ENCODE measurements around the gene RAP1GAP2.
A peak's percentile ranks its signal among the peaks of the same experiment; 100 is the strongest.

The RAP1GAP2 gene

DNA sequence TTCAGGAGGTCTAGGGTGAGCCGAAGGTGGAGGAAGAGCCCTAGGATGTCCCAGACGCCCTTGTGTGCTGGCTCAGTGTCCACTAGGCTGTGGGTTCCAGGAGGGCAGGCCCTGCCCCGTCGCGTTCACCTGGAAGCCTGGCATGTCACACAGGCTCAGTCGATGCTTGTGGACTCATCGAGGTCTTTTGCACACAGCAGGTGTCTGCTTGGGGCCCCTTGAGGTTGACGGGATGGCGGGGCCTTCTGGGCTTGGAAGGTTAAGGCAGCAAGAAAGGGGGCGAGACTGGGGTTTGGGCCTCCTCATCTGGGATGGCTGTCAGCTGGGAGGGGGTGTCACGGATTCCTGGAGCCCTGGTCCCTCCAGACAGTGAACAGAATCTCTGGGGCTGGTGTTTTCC, 1.9 kb downstream of the RAP1GAP2 start:
- Mint-ChIP-seq H3K4me1 (ENCODE audit: low read depth) (peaks cover 50% of the 10 kb centered on the region), H3K27ac (no peak overlapping the region), H3K4me3 (no peak overlapping the region), H3K27me3 (peaks cover 56% of the 10 kb centered on the region), H3K9me3 (no peaks in the 10 kb centered on the region), H3K36me3 (ENCODE audit: low read depth) (peaks cover 3% of the 10 kb centered on the region)
- no peak for DNase-seq

GRCh38 chr17:2798678-2799077, 2.4 kb downstream of the RAP1GAP2 start:
- Mint-ChIP-seq H3K36me3 (ENCODE audit: low read depth) (peaks cover 6% of the 10 kb centered on the region), H3K9me3 (no peaks in the 10 kb centered on the region), H3K4me3 (no peak overlapping the region)

DNA sequence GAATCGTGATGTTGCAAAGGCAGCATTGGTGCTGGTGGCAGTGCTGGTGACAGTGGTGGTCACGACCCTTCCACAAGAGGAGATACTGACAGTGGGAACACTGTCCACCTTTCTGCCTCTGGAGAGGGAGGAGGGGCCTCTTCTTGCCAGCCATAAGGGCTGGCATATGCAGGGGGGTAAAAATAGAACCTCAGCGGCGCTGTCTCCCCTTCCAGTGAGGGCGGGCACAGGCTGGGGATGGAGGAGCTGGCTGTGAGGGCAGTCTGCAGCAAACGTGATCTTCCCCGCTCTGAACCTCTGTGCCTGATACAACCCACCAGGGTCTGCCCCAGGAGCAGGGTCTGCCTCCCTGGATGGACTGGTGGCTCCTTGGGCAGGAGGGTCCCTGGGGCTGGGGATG, 3.4 kb downstream of the RAP1GAP2 start:
- Mint-ChIP-seq H3K9me3 (no peaks in the 10 kb centered on the region), H3K4me3 (no peak overlapping the region), H3K27ac (no peak overlapping the region), H3K36me3 (ENCODE audit: low read depth) (peaks cover 8% of the 10 kb centered on the region), H3K4me1 (ENCODE audit: low read depth) (peaks cover 37% of the 10 kb centered on the region), H3K27me3 (peaks cover 55% of the 10 kb centered on the region)
- DNase-seq: no peak

More at GRCh38 chr17:2798678-2799077, 2.4 kb downstream of the RAP1GAP2 start:
- no peak for DNase-seq
- Mint-ChIP-seq H3K4me1 (ENCODE audit: low read depth) (peaks cover 46% of the 10 kb centered on the region), H3K27ac (no peak overlapping the region), H3K27me3 (peaks cover 57% of the 10 kb centered on the region)

DNA sequence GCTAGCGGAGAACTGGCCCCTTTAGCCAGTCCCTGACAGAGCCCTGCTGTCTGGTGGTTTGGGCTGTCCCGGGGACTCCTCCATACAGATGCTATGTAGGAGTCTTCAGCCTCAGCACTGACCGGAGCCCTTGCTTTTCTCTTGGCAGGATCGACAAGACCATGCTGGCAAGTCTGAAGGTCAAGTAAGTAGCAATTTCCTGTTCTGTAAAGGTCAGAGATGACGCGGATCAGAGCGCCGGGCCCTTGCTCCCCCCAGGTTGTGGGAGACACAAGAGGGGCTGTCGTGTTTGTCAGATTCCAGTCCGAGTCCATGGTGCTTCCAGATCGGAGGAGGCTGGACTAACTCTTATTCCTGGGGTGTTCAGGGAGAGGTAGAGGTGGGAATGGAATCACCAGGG, 4.1 kb downstream of the RAP1GAP2 start:
- Mint-ChIP-seq H3K4me1 (ENCODE audit: low read depth) (peaks cover 33% of the 10 kb centered on the region), H3K27me3 (peaks cover 51% of the 10 kb centered on the region), H3K27ac (no peak overlapping the region), H3K9me3 (no peaks in the 10 kb centered on the region), H3K36me3 (ENCODE audit: low read depth) (peaks cover 8% of the 10 kb centered on the region), H3K4me3 (no peak overlapping the region)
- no peak for DNase-seq

GRCh38 chr17:2801841-2802240, 5.6 kb downstream of the RAP1GAP2 start:
- H3K4me1 Mint-ChIP-seq (ENCODE audit: low read depth): peaks cover 18% of the 10 kb centered on the region
- no peak overlapping the region for H3K4me3 Mint-ChIP-seq
- no peak overlapping the region for H3K27ac Mint-ChIP-seq
- H3K27me3 Mint-ChIP-seq: peaks cover 40% of the 10 kb centered on the region
- peaks cover 8% of the 10 kb centered on the region for H3K36me3 Mint-ChIP-seq (ENCODE audit: low read depth)
- H3K9me3 Mint-ChIP-seq: no peaks in the 10 kb centered on the region
- no peak for DNase-seq

DNA sequence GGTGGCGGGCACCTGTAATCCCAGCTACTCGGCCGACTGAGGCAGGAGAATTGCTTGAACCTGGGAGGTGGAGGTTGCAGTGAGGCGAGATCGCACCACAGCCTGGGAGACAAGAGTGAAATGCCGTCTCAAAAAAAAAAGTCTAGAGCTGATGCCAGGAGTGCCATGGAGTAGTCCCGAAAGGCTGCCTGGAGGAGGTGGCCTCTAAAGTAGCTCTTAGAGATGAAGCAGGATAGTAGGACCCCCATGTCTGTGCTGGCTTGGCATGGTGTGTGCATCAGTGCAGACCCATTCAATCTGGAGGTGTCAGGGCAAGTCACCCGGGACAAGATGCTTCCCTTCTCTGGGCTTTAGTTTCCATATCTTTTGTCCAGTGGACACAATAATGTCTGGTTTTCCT, 6.3 kb downstream of the RAP1GAP2 start:
- H3K27ac Mint-ChIP-seq: no peak overlapping the region
- no peak overlapping the region for H3K4me3 Mint-ChIP-seq
- H3K9me3 Mint-ChIP-seq: no peaks in the 10 kb centered on the region
- DNase-seq: no peak
- peaks cover 33% of the 10 kb centered on the region for H3K27me3 Mint-ChIP-seq
- H3K4me1 Mint-ChIP-seq (ENCODE audit: low read depth): peaks cover 11% of the 10 kb centered on the region
- peaks cover 8% of the 10 kb centered on the region for H3K36me3 Mint-ChIP-seq (ENCODE audit: low read depth)

DNA sequence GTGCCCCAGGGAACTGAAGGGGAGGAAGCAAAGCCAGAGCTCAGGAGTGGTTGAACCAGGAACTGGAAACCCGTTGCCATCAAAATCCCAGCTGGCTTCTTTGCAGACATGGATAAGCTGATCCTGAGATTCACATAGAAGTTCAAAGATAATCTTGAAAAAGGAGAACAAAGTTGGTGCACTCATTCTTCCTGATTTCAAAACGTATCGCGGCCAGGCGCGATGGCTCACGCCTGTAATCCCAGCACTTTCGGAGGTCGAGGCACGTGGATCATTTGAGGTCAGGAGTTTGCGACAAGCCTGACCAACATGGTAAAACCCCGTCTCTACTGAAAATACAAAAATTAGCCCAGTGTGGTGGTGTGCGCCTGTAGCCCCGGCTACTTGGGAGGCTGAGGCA, 7.1 kb downstream of the RAP1GAP2 start:
- H3K4me3 Mint-ChIP-seq: no peak overlapping the region
- H3K9me3 Mint-ChIP-seq: no peaks in the 10 kb centered on the region
- peaks cover 3% of the 10 kb centered on the region for H3K4me1 Mint-ChIP-seq (ENCODE audit: low read depth)
- H3K36me3 Mint-ChIP-seq (ENCODE audit: low read depth): peaks cover 8% of the 10 kb centered on the region
- peaks cover 27% of the 10 kb centered on the region for H3K27me3 Mint-ChIP-seq
- H3K27ac Mint-ChIP-seq: no peak overlapping the region
- no peak for DNase-seq

DNA sequence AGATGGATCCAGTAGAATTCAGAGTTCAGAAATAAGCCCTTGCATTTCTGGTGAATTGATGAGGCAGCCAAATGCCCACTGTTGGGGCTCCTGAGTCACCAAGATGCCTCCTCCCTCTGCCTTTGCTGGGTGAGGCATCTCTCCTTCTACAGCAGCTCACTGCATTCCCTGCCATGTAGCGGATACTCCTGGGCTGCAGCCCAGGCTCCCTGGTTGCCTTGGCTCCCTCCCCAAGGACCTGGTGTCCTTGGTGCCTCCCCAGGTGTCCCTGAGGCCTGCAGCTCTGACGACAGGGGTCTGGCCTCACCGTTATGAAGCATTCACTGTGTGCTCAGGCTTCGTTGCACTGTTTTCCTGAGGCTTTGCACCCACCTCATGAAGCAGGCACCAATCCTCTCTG, 7.7 kb downstream of the RAP1GAP2 start:
- H3K4me1 Mint-ChIP-seq (ENCODE audit: low read depth): peaks cover 3% of the 10 kb centered on the region
- H3K4me3 Mint-ChIP-seq: no peak overlapping the region
- H3K9me3 Mint-ChIP-seq: no peaks in the 10 kb centered on the region
- peaks cover 8% of the 10 kb centered on the region for H3K36me3 Mint-ChIP-seq (ENCODE audit: low read depth)
- H3K27me3 Mint-ChIP-seq: peaks cover 25% of the 10 kb centered on the region
- H3K27ac Mint-ChIP-seq: no peak overlapping the region
- DNase-seq: no peak

GRCh38 chr17:2804912-2805311, 8.7 kb downstream of the RAP1GAP2 start:
- no peak for DNase-seq
- Mint-ChIP-seq H3K36me3 (ENCODE audit: low read depth) (peaks cover 8% of the 10 kb centered on the region), H3K27ac (no peak overlapping the region), H3K4me3 (no peak overlapping the region), H3K4me1 (ENCODE audit: low read depth) (peaks cover 2% of the 10 kb centered on the region), H3K9me3 (no peaks in the 10 kb centered on the region), H3K27me3 (peaks cover 16% of the 10 kb centered on the region)

DNA sequence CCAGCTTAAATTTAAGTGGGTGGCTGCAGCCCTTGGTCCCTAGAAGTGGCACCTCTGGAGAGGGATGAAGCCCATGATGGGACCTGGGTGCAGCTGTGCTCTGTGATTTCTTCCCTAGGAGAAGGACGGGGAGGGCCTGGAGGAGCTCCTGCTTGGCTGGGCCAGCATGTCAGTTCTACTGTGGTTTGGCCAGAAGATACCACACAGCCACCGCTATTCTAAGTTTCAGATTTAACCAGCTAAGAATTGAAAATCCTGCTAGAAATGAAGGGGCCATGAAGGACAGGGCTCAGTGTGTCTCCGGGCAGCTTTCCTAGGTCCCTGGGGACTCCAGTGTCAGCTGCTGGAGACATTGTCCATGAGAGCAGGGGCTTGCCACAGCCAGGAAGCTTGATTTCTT, 9.7 kb downstream of the RAP1GAP2 start:
- Mint-ChIP-seq H3K27me3 (peaks cover 20% of the 10 kb centered on the region), H3K4me3 (no peak overlapping the region), H3K4me1 (ENCODE audit: low read depth) (peaks cover 2% of the 10 kb centered on the region), H3K36me3 (ENCODE audit: low read depth) (peaks cover 4% of the 10 kb centered on the region), H3K27ac (no peak overlapping the region), H3K9me3 (no peaks in the 10 kb centered on the region)
- DNase-seq: no peak

DNA sequence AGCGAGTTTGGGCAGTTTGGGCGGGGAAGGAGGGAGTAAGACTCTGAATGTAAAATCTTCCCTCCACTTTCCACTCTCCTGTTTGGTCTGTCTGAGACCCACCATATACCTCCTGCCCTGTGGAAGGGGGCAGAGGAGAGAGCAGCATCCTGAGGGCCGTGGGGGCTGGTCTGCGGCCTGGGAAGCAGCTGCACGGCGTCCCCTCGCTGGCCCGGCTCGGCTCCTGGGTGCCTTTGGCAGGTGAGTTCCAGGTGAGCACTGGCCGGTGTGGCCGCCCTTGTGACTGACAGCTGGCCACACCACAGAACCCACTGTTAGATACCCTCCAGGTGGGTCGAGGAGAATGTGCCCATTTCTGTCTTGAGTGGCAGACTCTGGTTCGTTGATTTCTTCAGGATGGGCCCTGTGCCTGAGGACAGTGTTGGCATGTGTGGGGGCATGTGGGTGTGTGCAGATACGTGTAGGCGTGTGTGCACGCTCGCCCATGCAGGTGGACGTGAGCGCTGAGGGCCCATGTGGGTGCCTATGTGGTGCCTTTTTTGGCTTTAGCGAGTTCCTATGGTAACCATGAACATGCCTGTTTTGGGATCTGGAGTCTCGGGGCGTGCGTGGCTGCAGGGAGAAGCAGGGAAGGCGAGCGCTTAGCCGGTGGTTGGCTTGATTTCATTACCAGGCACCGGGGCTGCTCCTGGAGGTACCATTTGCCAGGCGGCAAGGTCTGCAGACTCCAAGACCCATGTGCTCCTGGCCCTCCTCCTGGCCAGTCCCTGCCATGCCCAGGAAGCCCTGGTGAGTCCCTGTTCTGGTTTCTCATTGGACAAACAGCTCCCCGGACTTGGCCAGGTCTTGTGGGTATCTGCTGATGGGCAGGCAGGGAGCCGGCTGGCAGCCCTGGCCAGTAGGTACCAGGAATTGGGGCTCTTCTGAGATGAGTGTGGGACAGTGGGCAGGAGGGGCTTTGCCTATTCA, 12.4 kb downstream of the RAP1GAP2 start:
- H3K9me3 Mint-ChIP-seq: no peaks in the 10 kb centered on the region
- H3K36me3 Mint-ChIP-seq (ENCODE audit: low read depth): peaks cover 1% of the 10 kb centered on the region
- H3K27ac Mint-ChIP-seq: no peak overlapping the region
- no peak for DNase-seq
- peaks cover 40% of the 10 kb centered on the region for H3K27me3 Mint-ChIP-seq
- peaks cover 6% of the 10 kb centered on the region for H3K4me1 Mint-ChIP-seq (ENCODE audit: low read depth)
- H3K4me3 Mint-ChIP-seq: no peak overlapping the region

- no peak overlapping the region for H3K4me3 Mint-ChIP-seq
- H3K9me3 Mint-ChIP-seq: no peaks in the 10 kb centered on the region
- peaks cover 41% of the 10 kb centered on the region for H3K27me3 Mint-ChIP-seq
- peaks cover 11% of the 10 kb centered on the region for H3K4me1 Mint-ChIP-seq (ENCODE audit: low read depth)
- H3K36me3 Mint-ChIP-seq (ENCODE audit: low read depth): no peaks in the 10 kb centered on the region
- H3K27ac Mint-ChIP-seq: no peak overlapping the region
- no peak for DNase-seq
Measured at GRCh38 chr17:2809337-2809736, 13.1 kb downstream of the RAP1GAP2 start.

- Mint-ChIP-seq H3K27me3 (peaks cover 37% of the 10 kb centered on the region), H3K4me1 (ENCODE audit: low read depth) (peaks cover 25% of the 10 kb centered on the region), H3K27ac (no peak overlapping the region), H3K4me3 (peak overlapping the region; percentile 23), H3K9me3 (no peaks in the 10 kb centered on the region), H3K36me3 (ENCODE audit: low read depth) (no peaks in the 10 kb centered on the region)
- DNase-seq: no peak
Measured at GRCh38 chr17:2814049-2814448, 17.8 kb downstream of the RAP1GAP2 start.

DNA sequence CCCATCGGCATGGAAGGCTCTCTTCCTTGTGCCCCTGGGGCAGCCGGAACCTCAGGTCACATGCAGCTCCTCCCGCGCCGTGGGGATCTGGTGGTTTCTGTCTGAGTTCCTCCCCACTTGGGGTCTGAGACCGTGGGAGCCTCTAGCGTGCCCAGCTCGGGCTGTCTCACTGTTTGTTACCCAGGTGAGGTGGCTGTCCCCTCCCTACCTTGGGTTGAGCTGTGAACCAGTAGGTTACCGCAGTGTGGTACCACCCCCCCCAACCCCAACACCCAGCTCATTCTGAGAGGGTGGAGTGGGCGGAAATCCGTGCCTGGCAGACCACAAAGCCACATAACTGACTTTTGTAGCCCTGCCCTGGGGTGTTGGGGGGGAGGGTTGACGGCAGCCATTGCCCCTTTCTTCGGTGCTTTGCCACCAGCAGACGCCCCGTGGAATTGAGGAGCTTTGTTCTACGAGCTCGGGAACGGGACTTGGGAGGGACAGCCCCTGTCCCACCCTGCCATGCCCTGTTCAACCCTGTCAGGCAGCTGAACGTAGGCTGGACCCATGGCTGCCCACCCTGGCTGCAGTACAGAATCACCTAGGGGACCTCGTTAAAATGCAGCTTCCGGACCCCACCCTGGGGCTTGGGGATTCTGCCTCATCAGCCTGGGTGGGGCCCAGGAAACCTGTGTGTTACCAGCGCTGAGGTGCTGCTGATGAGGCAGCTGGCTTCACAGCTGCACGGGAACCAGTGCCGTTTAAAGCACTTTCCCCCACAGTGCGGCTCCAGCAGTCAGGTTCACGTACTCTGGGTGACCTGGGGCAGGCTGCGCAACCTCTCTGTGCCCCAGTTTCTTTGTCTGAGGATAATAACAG, 18.5 kb downstream of the RAP1GAP2 start:
- Mint-ChIP-seq H3K9me3 (no peaks in the 10 kb centered on the region), H3K4me1 (ENCODE audit: low read depth) (peaks cover 25% of the 10 kb centered on the region), H3K27me3 (peaks cover 37% of the 10 kb centered on the region), H3K27ac (no peak overlapping the region), H3K4me3 (peak overlapping the region; percentile 23), H3K36me3 (ENCODE audit: low read depth) (no peaks in the 10 kb centered on the region)
- DNase-seq: peak; percentile 88

DNA sequence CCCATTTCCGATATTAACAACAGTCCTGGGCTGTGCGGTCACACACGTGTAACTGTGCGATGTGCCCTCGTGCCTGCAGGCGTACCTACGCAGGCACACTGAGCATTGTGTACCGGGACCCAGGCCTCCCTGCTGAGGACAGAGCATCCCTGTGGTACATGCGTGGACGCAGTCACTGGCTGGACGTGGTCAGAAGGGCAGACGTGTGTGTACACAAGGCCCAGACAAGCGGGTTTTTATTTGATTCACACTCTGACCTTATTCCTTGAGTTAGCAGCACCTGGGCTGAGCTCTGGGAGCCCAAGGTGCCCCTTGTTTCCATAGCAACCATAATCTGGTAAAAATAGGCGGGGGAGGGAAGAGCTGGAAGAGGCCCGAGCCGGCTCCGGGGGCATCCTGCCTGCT, 19.5 kb downstream of the RAP1GAP2 start:
- Mint-ChIP-seq H3K36me3 (ENCODE audit: low read depth) (no peaks in the 10 kb centered on the region), H3K27ac (no peak overlapping the region), H3K4me3 (no peak overlapping the region), H3K27me3 (peaks cover 35% of the 10 kb centered on the region), H3K9me3 (no peaks in the 10 kb centered on the region), H3K4me1 (ENCODE audit: low read depth) (peaks cover 25% of the 10 kb centered on the region)
- DNase-seq: no peak

All from activated T-cell treated with anti-CD3 and anti-CD28 coated beads, Interleukin-2, amount 50 U/mL, for 24 hours (primary cell).